SIG-M5 (cell line): ENCODE results near the gene KRT72.

ENCODE experiments used
- DNase-seq: peaks from one replicate; lab custom pipeline; 2025; lab: John Stamatoyannopoulos, UW

The KRT72 gene

DNA sequence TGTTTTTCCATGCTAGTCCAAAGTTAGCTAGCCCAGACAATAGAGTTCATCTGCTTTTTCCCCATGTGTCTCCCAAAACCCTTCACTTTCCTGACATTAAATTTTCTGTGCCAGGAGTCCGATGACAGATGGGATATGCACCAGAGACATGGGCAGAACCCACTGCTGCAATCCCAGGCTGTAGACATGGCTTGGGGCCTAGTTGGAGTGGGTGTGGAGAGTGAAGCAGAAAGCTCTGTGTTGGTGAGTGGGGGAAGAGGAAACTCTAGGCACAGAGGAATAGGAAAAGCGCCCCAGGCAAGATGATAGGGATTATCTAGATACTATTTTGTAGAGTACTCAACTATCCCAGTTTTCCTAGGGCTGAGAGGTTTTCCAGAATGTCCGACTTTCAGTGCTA lies 22.8 kb downstream of the KRT72 start:
- no peak for DNase-seq

GRCh38 chr12:52577316-52577715 lies 23.9 kb downstream of the KRT72 start:
- DNase-seq = no peak

DNA sequence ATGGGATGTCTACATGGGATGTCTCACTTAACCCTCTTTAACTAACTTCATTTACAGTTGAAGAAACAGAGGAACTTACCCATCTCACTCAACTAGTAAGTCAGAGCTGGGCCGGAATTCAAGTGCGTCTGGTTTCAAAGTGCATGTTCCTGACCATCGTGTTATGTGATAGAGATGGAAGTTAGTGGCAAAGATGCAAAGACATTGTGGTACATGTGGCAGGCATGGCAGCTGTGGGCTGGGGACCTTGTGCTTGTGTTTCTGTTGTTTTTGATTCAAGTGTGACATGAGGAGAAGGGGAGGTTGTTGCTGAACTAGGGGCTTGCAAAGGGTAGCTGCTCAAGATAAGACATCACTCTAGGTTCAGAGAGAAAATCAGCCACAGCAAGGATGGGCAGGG lies 25.3 kb downstream of the KRT72 start:
- no peak for DNase-seq

DNA sequence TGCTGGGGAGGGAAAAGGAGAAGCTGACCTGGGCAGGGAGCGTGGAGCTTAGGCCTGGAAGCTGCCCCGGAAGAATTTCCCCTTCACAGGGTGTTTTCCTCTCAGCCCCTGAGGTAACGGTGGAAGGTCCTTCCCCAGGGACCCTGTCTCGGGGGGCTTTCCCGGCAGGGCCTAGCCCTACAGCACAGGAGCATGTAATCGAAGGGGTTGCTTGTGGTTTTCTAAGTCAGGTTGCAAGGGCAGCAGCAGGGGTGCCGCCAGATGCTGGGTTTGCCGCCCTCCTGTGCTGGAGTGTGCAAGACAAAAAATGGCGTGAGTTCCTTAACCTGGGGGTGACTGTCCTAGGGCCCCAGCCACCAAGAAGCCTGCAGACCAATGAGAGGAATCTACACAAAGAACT lies 26.0 kb downstream of the KRT72 start:
- no peak for DNase-seq

DNA sequence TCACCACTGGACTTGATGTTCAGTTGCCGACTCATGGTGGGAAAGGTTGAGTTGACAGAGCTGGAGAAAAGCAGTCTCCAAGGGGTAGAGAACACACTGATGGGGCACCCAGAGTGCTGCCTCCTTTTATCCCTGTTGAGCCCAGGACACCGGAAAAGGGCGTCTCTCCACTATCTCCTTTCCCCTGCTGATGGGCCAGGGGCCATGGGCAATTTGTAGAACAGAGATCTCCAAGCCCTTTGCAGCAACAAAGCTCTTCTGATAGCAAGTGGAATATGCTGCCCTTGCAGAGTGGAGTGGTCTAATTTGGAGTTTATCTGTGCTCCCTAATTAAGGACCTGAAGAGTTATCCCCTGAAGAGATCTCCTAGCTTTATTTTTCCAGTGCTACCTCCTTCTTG lies 27.5 kb downstream of the KRT72 start, which contains the start of gene KRT74:
KRT74 (minus strand) TSS at position 101 of the 400 bp plus-strand sequence; CDS start at position 35, 66 bp downstream.
- DNase-seq = no peak

GRCh38 chr12:52573306-52573705 lies 28.0 kb downstream of the KRT72 start:
- no peak for DNase-seq

DNA sequence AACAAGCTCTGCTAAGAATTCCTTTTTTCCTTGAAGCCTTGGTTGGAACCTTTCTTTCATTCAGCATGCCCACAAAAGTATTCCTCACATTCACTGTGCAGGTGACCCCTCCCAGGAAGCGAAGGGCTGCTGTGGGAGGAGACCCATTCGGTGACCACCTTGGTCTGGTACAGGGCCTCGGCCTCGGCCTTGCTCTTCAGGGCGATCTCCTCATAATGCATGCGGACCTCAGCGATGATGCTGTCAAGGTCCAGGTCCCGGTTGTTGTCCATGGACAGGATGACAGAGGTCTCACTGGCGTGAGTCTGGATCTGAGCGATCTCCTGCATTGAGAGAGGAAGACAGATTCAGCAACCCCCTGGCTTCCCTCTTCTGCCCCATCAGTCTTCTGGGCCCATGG lies 30.8 kb downstream of the KRT72 start:
- no peak for DNase-seq

- no peak for DNase-seq
Measured at GRCh38 chr12:52568111-52568510, 33.2 kb downstream of the KRT72 start.

GRCh38 chr12:52566847-52567291 lies 34.4 kb downstream of the KRT72 start:
- DNase-seq = no peak

GRCh38 chr12:52564582-52564981 lies 36.7 kb downstream of the KRT72 start:
- no peak for DNase-seq

DNA sequence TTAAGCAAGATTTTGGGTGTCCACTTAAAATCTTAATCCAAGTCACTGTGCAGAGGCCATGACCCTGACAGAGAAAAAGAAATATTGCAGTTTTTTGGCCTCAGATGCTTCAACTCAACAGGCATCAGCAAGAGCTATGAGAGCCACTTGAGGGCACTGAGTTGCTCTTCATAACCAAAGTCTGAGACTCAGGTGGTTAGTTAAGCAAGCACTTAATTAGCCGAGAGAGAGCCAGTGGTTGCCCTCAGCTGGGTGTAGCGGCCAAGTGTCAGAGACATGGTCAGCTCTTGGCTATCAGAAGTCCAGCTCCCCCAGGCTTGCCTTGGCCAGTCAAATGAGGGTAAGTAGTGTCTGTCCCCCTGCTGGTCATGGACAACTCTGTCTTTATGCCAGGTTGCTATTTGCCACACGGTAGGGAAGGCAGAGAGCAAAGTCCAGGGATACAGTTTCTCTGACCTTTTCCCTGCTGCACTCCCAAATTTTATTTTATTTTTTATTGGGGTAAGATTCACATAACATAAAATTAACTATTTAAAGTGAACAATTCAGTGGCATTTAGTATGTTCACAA lies 39.3 kb downstream of the KRT72 start:
- DNase-seq = no peak

DNA sequence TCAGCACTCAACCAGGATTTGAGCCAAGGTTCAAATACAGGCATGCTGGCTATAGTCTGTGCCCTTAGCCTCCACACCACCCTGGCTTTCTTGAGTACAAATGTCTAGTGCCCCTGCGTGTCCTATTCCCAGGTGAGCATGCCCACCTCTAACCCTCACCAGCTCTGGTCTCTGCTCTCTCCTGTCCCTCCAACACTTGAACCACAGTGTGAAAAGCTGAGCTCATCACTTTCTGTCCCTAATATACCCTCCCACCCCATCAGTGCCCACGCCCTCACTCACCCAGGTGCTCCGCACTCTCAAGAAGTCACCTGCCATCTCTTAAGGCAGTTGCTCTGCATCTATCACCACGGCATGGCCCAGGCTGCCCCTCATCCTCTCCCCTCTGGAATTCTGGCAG lies 41.3 kb downstream of the KRT72 start:
- DNase-seq = no peak

- DNase-seq = no peak
Measured at GRCh38 chr12:52558781-52559445, 42.4 kb downstream of the KRT72 start.

DNA sequence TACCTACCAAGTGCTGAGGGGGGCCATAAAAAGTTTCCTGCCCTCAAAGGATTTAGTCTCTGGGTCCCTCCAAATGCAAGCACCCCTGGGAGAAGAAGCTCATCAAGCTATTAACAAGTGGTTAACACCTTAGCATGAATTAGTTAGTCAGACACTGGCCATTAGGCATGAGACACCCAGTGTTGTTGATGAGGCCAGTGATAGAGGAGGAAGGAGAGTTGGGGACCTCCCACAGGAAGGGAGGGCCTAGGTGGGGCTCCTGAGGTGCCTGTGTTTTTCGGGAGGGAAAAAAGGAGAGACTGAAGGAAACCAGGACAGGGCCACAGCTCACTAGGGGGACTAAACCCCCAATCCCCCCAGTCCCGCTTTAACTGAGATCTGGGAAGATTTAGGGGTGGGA lies 43.8 kb downstream of the KRT72 start:
- no peak for DNase-seq

DNA sequence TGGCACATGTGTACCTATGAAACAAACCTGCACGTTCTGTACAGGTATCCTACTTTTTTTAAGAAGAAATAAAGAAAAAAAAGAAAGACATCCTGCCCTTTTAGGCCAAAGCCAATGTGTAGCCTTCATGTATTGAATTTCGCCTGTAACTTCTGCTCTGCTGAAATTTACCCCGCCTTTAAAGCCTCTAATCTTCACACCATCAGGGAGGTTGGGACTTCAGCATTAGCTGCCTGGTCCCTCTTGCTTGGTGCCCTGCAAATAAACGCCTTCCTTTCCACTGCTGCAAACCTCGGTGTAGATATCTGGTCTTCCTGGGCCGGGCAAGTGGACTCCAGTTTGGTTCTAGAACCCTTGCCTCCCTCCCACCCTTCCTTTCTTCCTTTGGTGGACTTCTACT lies 45.7 kb downstream of the KRT72 start:
- no peak for DNase-seq

DNA sequence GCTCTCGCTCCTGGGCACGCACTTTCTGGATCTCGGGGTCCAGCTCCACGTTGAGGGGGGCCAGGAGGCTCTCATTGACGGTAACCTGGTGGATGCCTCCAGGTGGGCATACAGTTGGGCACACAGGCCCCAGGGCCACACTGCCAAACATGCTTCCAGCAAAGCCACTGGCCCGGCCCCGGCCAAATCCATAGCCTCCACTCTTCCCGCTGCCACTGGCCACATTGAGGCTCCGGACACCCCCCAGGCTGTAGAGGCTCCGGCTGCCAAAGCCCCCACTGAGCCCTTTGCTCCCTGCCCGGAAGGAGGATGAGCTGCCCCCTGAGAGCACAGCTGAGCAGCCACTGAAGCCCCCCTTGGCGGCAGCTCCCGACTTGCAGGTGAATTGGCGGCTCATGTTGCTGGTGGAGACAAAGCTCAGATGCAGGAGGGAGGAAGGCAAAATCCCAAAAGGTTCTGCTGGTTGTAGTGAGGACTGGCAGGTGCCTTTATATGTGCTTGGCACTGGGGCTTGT lies 48.5 kb downstream of the KRT72 start, which contains the start of gene KRT71:
KRT71 (minus strand) TSS at position 465 of the 515 bp plus-strand sequence; CDS start at position 397, 68 bp downstream.
- DNase-seq = no peak

DNA sequence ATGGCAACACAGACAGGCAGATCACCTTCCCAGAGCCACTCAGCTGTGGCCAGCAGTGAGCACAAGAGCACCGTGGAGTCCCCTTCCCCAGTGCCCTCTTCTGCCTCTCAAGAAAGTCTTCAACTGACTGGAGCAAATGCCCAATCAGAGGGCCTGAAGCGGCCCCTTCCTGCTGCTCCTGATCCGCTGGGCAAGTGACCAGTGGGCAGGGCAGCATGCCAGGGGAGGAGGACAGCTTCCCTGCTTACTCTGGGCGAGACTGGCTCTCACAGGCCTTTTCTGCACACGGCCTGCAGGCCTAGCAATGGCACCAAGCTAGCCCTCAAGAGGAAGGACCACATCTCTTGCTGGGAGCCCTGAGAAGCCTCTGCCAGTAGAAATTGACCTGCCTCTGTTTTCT lies 49.2 kb downstream of the KRT72 start:
- no peak for DNase-seq

DNA sequence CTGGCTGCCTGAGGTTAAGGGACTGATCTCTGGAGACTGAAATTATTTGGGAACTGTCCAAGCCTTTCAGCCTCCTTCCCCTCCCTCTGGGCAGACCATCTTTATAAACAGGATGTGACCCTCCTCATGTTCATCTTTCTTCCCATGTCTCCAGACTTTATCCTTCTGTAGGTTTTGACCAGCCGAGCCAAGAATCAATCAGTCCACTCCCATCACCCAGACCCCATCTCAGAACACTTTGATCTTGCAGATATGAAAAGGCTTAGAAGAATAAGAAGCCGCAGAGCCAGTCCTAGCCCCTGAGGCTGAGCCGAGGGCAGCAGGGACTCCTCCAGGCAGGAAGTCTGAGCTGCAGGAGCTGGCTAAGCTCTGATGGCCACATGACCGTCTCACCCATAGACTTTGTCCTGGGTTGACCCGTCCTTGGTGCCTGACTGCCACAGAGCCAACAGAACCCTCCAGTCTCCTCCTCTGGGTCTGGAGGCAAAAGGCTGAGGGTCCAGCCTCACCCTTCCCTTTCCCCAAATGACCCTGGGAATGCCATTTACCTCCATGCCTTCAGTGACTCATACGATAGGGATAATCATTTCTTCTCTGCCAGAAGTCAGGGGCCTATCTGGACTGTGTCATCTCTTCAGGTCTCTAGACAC lies 49.9 kb downstream of the KRT72 start:
- no peak for DNase-seq

GRCh38 chr12:52546126-52546525 lies 55.1 kb downstream of the KRT72 start:
- no peak for DNase-seq

GRCh38 chr12:52543985-52544883 lies 57.0 kb downstream of the KRT72 start:
- no peak for DNase-seq

GRCh38 chr12:52542785-52543318 lies 58.4 kb downstream of the KRT72 start:
- DNase-seq = no peak

- DNase-seq = no peak
Measured at GRCh38 chr12:52542157-52542556, 59.1 kb downstream of the KRT72 start.
